NK-92 (cell line): ENCODE data around the gene TJAP1.
A peak's percentile ranks its signal among the peaks of the same experiment; 100 is the strongest.

ENCODE experiments used
- DNase-seq: peaks from one replicate; lab custom pipeline; 2025; ENCODE audit not compliant: unreplicated experiment; lab: John Stamatoyannopoulos, UW

Gene TJAP1

GRCh38 chr6:43477235-43478007 is at the start of gene TJAP1:
TJAP1 (plus strand) TSS chr6:43477570; CDS start chr6:43499002, 21,432 bp downstream.
- peak; percentile 68 for DNase-seq

DNA sequence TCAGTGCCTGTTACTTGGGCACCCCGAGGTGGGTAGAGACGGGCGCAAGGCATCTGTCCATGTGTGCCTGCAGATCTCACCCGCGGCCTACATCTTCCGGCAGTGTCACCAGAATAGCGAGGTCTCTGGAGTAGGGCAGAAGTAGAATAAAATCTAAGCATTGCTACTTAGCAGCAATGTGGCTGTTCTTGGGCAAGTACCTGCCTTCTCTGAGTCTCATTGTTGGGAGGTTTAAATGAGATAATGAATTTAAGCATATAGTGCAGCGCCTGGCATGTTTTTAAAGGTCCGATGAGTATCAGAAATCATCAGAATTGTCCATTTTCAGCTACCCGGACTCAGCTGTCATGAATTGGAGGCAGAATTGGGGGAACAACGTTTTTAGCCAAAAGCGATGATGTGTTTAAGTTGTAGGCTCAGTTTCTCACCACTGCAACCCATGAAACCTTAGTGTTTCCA is 49.2 kb upstream of the TJAP1 start:
- DNase-seq, result no peak

DNA sequence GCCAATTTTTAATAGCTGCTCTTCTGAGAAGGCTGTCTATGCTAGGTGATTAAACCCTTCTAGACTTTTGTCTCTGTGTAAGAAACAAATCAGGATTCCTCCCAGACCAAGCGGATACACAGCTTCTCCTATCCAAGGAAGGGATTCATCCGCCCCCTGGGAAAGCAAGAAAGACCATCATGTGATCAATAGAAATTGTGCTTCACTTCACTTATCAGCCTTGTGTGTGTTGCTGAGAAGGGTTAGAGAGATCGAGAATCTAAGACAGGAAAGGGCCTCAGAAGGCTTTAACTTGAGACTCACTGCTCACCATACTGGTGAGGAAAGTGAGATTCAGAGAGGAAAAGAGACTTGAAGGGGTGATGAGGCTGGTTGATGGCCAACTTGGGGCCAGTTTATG is 48.5 kb upstream of the TJAP1 start:
- DNase-seq, result no peak

- DNase-seq, result no peak
These were observed 45.1 kb upstream of the TJAP1 start for GRCh38 chr6:43432009-43432945.

GRCh38 chr6:43433148-43433547 is 44.2 kb upstream of the TJAP1 start:
- no peak for DNase-seq

- no peak for DNase-seq
These were observed 43.1 kb upstream of the TJAP1 start for GRCh38 chr6:43434001-43434840.

GRCh38 chr6:43434943-43435342 is 42.4 kb upstream of the TJAP1 start:
- DNase-seq, result no peak

DNA sequence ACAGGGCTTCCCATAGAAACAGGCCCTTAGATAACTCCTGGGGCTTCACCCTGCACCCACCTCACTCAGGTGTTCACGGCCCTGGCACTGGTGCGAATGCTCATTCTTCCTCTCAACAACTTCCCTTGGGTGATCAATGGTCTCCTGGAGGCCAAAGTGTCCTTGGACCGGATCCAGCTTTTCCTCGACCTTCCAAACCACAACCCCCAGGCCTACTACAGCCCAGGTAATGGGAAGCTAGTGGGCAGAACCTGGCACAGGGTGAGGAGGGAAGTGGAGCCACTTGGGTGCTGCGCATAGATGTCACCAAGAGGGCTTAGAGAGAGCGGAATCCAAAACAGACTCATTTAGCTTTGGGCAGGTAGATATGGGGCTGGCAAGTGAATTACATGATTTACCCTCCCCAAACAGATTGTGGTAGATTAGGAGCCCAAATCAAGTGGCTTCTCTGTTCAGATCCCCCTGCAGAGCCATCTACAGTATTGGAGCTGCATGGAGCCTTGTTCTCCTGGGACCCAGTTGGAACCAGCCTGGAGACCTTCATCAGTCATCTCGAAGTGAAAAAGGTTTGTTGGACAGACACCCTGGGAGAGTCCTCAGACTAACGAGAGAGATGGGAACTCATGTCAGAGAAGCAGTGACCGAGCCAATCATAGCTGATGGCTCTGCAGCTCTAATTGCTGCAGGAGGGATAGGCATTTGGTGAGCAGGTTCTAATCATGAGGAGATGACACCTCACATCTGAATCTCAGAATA is 41.5 kb upstream of the TJAP1 start:
- no peak for DNase-seq

- DNase-seq, result no peak
These were observed 40.6 kb upstream of the TJAP1 start for GRCh38 chr6:43436577-43437282.

- no peak for DNase-seq
These were observed 39.7 kb upstream of the TJAP1 start for GRCh38 chr6:43437700-43438099.

DNA sequence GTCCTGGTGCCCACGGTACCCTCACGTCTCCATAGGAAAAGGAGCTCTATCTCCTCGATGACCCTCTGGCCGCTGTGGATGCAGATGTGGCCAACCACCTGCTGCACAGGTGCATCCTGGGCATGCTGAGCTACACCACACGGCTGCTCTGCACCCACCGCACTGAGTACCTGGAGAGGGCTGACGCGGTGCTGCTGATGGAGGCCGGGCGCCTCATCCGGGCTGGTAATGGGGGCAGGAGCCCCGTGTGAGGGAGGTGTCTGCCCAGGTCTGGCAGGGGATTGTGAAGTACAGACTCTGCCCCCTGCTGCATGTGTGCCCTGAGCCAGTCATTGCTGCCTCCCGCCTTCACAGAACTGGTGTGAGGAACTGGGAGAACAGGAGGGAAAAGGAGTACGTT is 34.4 kb upstream of the TJAP1 start:
- DNase-seq, result no peak

DNA sequence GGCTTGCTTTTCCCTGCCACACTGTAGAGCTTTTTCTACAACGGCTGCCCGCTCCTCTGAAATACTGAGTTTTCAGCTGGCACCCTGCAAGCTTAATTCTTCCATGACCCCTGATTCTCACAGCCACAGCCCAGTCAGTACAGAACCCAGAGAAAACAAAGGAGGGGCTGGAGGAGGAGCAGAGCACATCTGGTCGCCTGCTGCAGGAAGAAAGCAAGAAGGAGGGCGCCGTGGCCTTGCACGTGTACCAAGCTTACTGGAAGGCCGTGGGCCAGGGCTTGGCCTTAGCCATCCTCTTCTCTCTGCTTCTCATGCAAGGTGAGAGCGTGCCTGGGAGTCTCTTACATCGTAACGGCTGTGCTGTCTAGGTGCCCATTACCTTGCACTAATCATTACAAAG is 33.3 kb upstream of the TJAP1 start:
- DNase-seq, result no peak

DNA sequence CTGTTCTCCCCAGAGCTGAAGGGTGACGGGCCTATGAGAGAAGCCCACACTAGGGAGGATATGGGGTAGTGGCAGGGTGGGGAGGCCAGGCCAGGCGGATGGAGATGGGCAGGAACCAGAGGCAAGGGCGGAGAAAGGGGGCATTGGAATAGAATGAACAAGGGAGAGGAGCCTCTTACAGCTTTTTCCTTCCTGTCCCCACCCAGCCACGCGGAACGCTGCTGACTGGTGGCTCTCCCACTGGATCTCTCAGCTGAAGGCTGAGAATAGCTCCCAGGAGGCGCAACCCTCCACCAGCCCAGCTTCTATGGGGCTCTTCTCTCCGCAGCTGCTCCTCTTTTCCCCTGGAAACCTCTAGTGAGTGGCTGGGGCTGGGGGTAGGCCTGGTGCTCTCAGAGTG is 32.8 kb upstream of the TJAP1 start:
- DNase-seq, result no peak

DNA sequence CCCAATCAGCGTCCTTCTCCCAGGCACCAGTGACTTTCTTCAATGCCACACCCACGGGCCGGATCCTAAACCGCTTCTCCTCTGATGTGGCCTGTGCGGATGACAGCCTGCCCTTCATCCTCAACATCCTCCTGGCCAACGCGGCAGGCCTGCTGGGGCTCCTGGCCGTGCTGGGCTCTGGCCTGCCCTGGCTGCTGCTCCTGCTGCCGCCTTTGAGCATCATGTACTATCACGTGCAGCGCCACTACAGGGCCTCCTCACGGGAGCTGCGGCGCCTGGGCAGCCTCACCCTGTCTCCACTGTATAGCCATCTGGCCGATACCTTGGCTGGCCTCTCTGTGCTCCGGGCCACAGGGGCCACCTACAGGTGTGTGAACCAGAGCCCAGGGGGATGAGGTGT is 31.8 kb upstream of the TJAP1 start:
- no peak for DNase-seq

DNA sequence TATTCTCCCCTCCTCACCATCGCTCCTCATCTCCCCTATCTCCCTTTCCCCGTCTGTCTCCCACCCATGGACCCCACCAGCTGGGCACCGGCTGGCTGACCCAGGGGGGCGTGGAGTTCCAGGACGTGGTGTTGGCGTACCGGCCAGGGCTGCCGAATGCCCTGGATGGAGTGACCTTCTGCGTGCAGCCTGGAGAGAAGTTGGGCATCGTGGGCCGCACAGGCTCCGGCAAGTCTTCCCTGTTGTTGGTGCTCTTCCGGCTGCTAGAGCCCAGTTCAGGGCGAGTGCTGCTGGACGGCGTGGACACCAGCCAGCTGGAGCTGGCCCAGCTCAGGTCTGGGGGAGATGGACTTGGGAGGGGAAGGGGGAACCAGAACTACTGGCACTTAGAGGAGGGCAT is 29.8 kb upstream of the TJAP1 start:
- no peak for DNase-seq

GRCh38 chr6:43448916-43449315 is 28.5 kb upstream of the TJAP1 start:
- DNase-seq, result no peak

DNA sequence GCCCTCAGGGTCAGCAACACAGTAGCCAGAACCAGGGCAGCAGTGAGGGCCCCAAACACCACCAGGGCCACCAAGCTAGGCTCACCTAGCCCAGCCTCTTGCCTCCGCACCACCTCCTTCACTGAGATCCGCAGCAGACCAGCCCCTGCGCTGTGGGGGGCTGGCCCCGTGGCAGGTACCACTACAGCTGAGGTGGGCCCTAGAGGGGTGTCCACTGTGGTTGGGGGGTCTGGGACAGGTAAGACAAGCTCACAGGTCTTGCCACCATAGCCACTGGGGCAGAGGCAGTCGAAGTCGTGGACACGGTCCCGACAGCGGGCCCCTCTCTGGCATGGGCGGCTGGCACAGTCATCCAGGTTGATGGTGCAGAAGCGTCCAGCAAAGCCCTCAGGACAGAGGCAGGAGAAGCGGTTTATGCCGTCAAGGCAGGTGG is 26.7 kb upstream of the TJAP1 start:
- no peak for DNase-seq

GRCh38 chr6:43451348-43451747 is 26.0 kb upstream of the TJAP1 start:
- DNase-seq, result no peak

DNA sequence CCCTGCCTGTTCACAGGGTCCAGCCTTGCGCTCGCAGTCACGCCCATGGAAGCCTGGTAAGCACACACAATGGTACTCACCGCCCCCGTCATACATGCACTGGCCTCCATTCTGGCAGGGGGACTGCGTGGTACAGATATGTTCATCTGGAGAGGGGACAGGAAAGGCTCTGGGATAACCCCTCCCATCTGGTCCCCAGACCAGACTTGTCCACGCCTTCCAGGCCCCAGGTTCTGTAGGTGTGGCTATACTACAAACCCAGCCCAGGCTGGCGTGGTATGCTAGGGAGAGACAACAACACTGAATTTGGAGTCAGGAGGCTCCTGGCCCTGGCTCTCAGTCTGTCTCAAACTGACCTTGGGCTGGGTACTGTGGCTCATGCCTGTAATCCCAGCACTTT is 25.4 kb upstream of the TJAP1 start:
- DNase-seq, result no peak

- no peak for DNase-seq
These were observed 24.5 kb upstream of the TJAP1 start for GRCh38 chr6:43452896-43453295.
